CD4-positive, alpha-beta T cell treated with Interleukin-21 for 1 hour (primary cell): ENCODE data around the gene KCTD16.
A peak's percentile ranks its signal among the peaks of the same experiment; 100 is the strongest.

ENCODE experiments used
- DNase-seq: peaks from one replicate; pipeline ENCODE4 v3.0.0-alpha.2; 2020

KCTD16 gene

DNA sequence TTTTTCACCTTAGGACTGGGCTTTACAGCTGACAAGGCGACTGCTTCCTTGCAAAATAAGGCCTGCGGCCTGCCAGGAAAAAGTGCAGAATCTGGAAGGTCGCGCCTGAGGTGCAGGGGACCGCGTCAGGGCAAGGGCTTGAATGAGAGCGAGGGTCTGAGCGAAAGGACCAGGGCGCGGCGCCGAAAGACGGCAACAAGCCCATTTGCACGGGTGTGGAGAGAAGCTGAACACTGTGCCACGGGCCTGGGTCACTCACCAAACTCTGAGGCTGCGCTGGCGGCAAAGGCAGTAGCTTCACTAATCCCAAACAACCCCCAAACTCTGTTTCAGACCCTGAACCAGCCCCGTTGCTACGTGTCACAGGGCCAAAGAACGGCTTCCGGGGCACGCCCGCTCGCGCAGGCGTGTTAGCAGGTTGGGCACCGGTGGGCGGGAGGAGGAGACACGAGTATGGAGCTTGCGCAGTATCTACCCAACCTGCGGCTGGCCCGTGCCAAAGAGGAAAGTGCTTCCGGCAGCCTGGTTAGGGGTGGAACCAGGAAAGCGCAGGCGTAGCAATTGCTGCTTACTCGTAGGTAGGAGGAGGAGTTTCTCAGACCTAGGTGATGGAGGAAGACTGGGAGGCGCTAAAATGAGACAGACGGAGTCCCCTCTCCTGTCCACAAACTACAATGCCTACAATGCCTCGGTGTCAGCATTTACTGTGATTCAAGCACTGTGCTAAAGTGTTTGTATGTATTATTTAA, at the start of gene KCTD16, which contains the start of gene YIPF5:
KCTD16 (plus strand) TSS at position 598 of the 749 bp plus-strand sequence.
YIPF5 (minus strand) TSS at position 384 of the 749 bp plus-strand sequence. CDS start 704 bp downstream, outside the sequence.
- peak; percentile 98 for DNase-seq

- DNase-seq, result no peak
These were observed 49.1 kb upstream of the KCTD16 start for GRCh38 chr5:144121577-144121976.

DNA sequence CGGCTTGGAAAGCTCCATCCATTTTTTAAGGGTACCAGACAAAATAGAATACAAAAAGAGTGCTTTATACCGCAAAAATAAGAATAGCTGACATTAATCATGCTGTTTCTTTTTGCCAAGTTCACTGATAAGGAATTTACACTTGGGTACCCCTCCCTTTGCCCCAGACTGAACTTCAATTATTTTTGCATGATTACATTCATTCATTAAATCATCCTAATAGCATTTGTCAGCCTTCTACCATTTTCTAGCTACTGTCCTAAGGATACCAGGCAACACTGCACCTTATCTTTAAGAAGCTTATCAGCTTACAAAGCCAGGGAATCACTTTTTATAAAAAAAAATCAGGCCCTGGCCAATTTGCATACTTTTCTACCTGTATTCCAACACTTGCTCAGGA, 48.6 kb upstream of the KCTD16 start:
- DNase-seq, result no peak

- DNase-seq, result no peak
These were observed 48.0 kb upstream of the KCTD16 start for GRCh38 chr5:144122641-144123040.

DNA sequence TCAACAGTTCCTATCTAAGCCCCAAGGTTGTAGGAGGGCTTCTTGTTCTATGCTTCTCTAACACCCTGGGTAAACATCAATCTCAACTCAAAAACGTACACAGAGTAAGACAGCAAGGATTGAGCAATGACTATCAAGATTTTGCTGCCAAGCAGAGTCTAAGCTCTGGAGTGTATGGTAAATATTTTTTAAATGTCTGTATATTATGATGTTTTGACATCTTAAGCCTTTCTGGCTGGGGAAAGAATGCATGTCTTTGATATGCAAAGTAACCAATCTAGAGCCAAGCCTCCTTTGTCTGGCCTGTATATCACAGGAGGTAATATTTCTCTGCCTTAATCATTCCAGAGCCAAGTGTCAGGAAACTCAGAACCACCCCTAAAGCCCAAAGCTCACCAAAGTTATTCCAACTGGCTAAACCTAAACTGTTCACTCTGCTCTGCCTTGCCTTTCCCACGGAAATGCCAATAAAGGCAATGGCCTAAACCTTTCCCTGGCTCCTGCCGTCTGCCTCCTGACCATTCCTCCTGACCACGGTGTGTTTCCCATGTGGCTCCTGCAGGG, 45.4 kb upstream of the KCTD16 start:
- no peak for DNase-seq

- no peak for DNase-seq
These were observed 44.0 kb upstream of the KCTD16 start for GRCh38 chr5:144126707-144127106.

DNA sequence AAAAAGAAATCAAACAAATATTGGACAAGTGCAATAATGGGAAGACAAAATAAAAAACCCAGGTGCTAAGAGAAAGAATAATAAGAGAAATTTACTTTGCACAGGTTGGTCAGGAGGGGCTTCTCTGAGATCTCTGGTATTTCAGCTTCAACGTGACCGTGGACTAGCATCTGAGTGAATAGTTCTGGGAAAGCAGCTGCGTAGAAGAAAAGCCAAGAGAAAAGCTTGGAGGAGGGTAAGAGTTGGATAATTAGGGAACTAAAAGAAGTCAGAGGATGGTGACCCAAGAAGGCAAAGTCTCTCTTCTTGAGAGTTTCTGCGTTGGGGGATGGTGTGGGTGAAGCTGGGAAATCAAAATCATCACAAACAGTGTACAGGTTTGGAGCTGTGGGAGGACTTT, 41.8 kb upstream of the KCTD16 start:
- DNase-seq, result no peak

DNA sequence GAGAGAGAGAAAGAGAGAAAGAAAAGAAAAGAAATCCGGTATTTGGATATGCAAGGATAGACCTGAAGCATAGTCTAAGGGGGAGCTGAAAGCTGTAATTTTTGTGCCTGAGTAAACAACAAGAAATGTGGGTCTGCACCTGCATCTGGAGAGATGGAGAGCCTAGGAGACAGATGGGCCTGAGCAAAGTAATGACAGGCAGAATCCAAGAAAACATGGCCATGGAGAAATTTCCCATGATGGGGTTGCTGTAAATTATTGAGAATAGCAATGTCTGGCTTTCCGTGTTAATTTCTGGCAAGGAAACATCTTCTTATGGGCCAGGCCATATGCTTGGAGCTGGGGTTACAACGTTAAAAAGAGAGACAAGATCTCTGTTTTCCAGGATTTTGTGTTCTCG, 40.4 kb upstream of the KCTD16 start:
- no peak for DNase-seq

- DNase-seq, result no peak
These were observed 39.4 kb upstream of the KCTD16 start for GRCh38 chr5:144131261-144131660.

DNA sequence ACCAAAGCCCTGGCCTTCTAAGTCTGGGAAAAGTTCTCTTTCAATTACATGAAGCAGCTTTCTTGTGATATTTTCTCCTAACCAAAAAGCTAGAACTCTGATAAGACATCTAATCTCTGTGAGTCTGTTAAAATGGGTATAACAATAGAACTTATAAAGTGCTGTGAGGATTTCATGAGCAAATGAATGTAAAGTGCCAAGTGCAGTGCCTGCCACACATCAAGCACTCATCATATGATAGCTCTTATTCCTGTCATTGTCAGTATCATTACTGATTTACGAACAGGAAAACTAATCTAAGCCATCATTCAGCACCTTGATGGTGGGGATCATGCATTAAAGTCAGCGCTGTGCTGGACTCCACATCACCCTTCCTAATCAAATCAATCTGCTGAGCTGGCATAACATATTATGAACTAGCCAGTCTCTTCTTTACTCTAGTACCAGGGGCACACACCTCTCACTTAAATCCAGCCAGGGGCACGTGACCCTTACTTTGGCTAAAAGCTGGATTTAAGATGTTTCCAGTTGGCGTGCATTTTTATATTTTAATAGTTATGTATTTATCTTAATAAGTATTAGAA, 37.5 kb upstream of the KCTD16 start:
- no peak for DNase-seq

GRCh38 chr5:144134194-144134826, 36.4 kb upstream of the KCTD16 start:
- no peak for DNase-seq

DNA sequence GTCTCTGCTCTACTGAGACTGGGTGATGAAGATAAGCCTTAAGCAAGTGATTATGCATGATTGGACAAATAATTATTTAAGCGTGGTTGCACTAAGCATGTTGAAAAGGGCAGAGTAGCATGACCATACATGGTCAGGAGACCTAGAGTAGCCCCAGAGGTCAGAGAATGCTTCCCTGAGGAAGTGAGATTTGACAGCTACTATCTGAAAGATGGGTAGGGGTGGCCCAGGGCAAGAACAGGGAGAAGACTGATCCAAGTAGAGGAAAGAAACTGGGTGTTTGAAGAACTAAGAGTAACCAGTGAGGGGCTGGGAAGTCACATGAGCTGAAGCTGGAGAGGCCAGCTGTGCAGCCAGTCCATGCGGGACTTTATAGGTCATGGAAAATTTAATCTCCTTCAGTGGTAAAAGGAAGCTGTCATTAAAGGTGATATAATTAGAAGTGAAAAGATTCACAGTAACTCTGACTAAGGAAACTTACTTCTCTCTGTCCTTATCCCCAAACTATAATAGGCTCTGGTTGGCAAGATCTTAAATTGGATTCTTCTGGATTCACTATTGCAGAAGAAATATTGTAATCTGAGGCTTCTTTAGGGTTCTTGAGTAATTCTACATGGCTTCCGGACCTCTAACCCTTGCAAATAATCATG, 35.4 kb upstream of the KCTD16 start:
- DNase-seq, result no peak

GRCh38 chr5:144139586-144139985, 31.1 kb upstream of the KCTD16 start:
- DNase-seq, result no peak

GRCh38 chr5:144141585-144141984, 29.1 kb upstream of the KCTD16 start:
- DNase-seq, result no peak

DNA sequence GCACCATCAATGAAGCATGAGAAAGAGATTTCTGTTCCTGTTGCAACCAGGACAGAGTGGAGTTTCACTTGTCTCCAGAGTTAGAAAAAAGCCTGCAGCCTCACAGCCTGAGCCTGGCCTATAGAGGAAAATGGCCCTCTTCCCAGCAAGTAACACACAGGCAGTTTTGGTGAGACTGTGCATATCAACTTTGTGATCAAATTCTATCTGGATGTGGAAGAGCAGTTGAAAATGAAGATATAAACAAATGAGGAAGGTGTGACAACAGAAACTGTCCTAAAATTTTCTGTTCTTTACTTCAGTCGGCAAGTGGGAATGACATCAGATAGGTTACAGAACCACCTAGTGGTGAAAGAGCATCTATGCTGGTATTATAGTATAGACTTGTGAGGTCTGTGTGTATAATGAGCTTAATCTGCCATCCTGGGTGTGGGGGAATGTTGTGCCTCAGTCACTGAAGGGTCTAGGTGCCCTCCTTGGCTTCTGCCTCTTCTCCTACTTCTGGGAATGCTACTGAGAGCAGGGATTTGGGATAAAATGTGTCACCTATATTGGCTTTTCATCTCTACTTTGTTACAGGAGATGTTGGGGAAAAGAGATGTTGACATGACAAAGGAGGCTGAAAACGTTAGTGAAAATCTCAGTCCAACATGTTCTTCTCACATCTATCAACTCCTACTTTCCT, 28.4 kb upstream of the KCTD16 start:
- DNase-seq, result peak; percentile 25

DNA sequence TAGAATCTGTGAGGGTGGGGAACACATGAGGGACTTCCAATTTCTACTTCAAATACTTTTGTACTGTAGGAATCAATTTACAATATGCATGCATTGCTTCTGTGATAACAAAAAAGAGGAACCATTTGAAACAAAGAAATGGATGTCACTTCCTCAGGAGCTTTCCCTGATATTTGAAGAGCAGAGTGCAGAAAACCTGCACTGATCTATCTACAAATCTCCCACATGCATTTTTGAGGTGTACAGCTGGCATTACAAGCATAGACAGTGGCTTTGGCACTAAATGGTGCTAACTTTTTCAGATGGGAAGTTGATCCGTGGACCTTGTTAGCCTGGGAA, 27.9 kb upstream of the KCTD16 start:
- no peak for DNase-seq

- DNase-seq, result no peak
These were observed 27.0 kb upstream of the KCTD16 start for GRCh38 chr5:144143625-144144024.

- DNase-seq, result no peak
These were observed 25.5 kb upstream of the KCTD16 start for GRCh38 chr5:144144956-144145751.

GRCh38 chr5:144151026-144151425, 19.6 kb upstream of the KCTD16 start:
- no peak for DNase-seq

- DNase-seq, result no peak
These were observed 13.9 kb upstream of the KCTD16 start for GRCh38 chr5:144156767-144157171.

- DNase-seq, result no peak
These were observed 8.0 kb upstream of the KCTD16 start for GRCh38 chr5:144162686-144163085.

- DNase-seq, result no peak
These were observed 4.0 kb upstream of the KCTD16 start for GRCh38 chr5:144166696-144167095.
